Heart left ventricle (tissue), 16 donors: ENCODE data around the gene TBC1D5. TPM values are rescaled to one million over a fixed set of nuclear protein-coding genes. Genes with fewer than 3 reads are reported as not detected.
A peak's percentile ranks its signal among the peaks of the same experiment; 100 is the strongest.

Source experiments
- ATAC-seq, 4 donors: fragments of 200-7000 bp; cut with Tn5 transposase; one replicate each; pipeline ENCODE4 v1.9.1; 2020 to 2022; ENCODE audit warnings: moderate library complexity in 4 of 4, mild to moderate bottlenecking in 3 of 4, moderate number of reproducible peaks in 1 of 4
- DNase-seq, 5 donors: peaks; one replicate each; pipeline ENCODE4 v3.0.0-alpha.2; 2020
- H3K27ac ChIP-seq, 12 donors: fragments of 200-600 bp; sonication (generic) in 4 of 12; one replicate each; pipeline versions ENCODE4 v1.5.0 to v1.8.0; 2016 to 2022; ENCODE audit warnings: mild to moderate bottlenecking in 2 of 12
- H3K27me3 ChIP-seq, 9 donors: fragments of 200-600 bp; sonication (generic) in 2 of 9; one replicate each; pipeline versions ENCODE4 v1.5.1 to v1.8.0; 2016 to 2022; ENCODE audit warnings: mild to moderate bottlenecking in 3 of 9
- H3K36me3 ChIP-seq, 9 donors: fragments of 200-600 bp; sonication (generic) in 2 of 9; one replicate each; pipeline versions ENCODE4 v1.5.0 to v1.8.0; 2018 to 2022; ENCODE audit warnings: mild to moderate bottlenecking in 2 of 9
- H3K4me1 ChIP-seq, 12 donors: fragments of 200-600 bp; sonication (generic) in 4 of 12; one replicate each; pipeline versions ENCODE4 v1.5.0 to v1.8.0; 2016 to 2022; ENCODE audit warnings: mild to moderate bottlenecking in 3 of 12
- H3K4me3 ChIP-seq, 12 donors: fragments of 200-600 bp; sonication (generic) in 4 of 12; one replicate each; pipeline versions ENCODE4 v1.5.0 to v1.8.0; 2017 to 2022; ENCODE audit warnings: mild to moderate bottlenecking in 9 of 12, moderate library complexity in 4 of 12
- H3K9me3 ChIP-seq, 12 donors: fragments of 200-600 bp; sonication (generic) in 4 of 12; one replicate each; pipeline versions ENCODE4 v1.5.0 to v1.8.0; 2016 to 2022; ENCODE audit warnings: mild to moderate bottlenecking in 1 of 12
- POLR2A ChIP-seq, 2 donors: fragments of 450-650 bp; IDR thresholded peaks; one replicate each; pipeline ENCODE4 v1.6.1; 2017; ENCODE audit warnings: antibody characterized with exemption in 2 of 2, mild to moderate bottlenecking in 2 of 2, moderate library complexity in 2 of 2
- WGBS, 4 donors: extraction: QIAGEN DNeasy Blood & Tissue Kit in 2 of 4; methylation state at CpG; one replicate each; pipeline versions ENCODE4 v1.1.5 to v1.1.7; 2013 to 2018; 5-methylcytosine and 5-hydroxymethylcytosine counted together
- intact Hi-C, 10 donors: fragments of 100-400 bp; cut with DNase I; formaldehyde crosslinking; loops; one replicate each; pipeline versions ENCODE4 v1.11.1 to v1.14.2; 2022
- polyA plus RNA-seq, 2 donors: library from polyadenylated mRNA; stranded (reverse); fragments of 200-250 nt; gene quantifications; one replicate each; pipeline ENCODE4 v1.2.3, GENCODE V29; 2013
- total RNA-seq, 9 donors: library from RNA; depleted of rRNA in 2 of 9; stranded (reverse); fragments of >200 nt in 2 of 9; fragmentation: NEBNext Ultra II Directional in 3 of 9; extraction: Animal tissue kit (Norgen Biotek cat#: 25700) in 3 of 9; gene quantifications; one replicate each; pipeline versions ENCODE4 v1.1.0 to v1.2.4, GENCODE V29; 2016 to 2023
- TF ChIP-seq, protein P1 (sequence below), 12 donors: fragments of 200-600 bp; sonication (generic) in 4 of 12; IDR thresholded peaks; one replicate each; pipeline versions ENCODE4 v1.5.0 to v1.8.0; 2018 to 2022; ENCODE audit warnings: antibody characterized with exemption in 12 of 12, mild to moderate bottlenecking in 5 of 12
- donor health status: ischemic (EF 13 %, LVEDD 7.1; RV severe dilation, severe dysfunction).
- donor health status: healthy with polysubstance abuse.
- donor health status: DM: no; HTN: yes; CAD: no.
- donor health status: DM: no; HTN: no; CAD: no.
- donor health status: ischemic (EF 25% LVEDD 6.9; RV normal size, moderate dysfunction).
- donor health status: ischemic (EF 25% LVEDD 5.7; RV mildly dilated, moderate dysfunction).
- donor health status: healthy.
- donor health status: DM: yes; HTN: yes; CAD: no.
- donor health status: ischemic (EF 35%, LVEDD 5.7; RV mildly dilated, moderate dysfunction).
- donor health status: nonischemic (EF 11% LVEDD 7.7; RV severe dilation, severe dysfunction).
- donor health status: DM: yes; HTN: yes; CAD: no.
- donor health status: PGD.
- donor health status: ischemic (EF 29% LVEDD 5.4; RV normal size, mild dysfunction).
- donor health status: nonischemic (EF 23%, LVEDD 6.1; RV moderate dilation, normal function).

The TBC1D5 gene
- total and polyA plus RNA-seq, 11 donors: 5.8 to 48.3 (median 31.1) TPM

DNA sequence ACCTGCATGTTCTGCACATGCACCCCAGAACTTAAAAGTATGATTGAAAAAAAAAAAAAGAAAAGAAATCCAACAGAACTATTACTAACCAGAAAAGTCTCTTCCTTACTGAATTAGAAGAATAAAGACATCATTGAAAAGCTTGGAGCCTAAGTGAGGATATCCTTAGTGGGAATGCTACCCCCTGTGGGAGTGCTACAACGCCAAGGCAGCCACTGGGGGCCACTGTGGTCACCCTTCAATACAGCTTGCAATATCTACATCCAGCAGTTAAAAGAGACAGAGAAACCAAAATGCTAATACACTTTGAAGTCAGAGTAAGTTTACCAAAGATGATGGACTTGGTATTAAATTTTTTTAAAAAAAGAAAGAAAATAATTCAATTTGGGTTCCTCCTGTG lies 565.7 kb downstream of the TBC1D5 start:
- H3K27ac ChIP-seq: no peak overlapping the region
- DNase-seq: no peak
- no peaks in the 10 kb centered on the region for H3K27me3 ChIP-seq
- ATAC-seq: no peak
- H3K4me1 ChIP-seq: peaks cover 0 to 47% (median 21%) of the 10 kb centered on the region in 12 donors
- intact Hi-C loops: no loop called here
- H3K9me3 ChIP-seq: no peaks in the 10 kb centered on the region
- TF ChIP-seq, protein P1, sequence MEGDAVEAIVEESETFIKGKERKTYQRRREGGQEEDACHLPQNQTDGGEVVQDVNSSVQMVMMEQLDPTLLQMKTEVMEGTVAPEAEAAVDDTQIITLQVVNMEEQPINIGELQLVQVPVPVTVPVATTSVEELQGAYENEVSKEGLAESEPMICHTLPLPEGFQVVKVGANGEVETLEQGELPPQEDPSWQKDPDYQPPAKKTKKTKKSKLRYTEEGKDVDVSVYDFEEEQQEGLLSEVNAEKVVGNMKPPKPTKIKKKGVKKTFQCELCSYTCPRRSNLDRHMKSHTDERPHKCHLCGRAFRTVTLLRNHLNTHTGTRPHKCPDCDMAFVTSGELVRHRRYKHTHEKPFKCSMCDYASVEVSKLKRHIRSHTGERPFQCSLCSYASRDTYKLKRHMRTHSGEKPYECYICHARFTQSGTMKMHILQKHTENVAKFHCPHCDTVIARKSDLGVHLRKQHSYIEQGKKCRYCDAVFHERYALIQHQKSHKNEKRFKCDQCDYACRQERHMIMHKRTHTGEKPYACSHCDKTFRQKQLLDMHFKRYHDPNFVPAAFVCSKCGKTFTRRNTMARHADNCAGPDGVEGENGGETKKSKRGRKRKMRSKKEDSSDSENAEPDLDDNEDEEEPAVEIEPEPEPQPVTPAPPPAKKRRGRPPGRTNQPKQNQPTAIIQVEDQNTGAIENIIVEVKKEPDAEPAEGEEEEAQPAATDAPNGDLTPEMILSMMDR (IDR thresholded peaks at IDR 0.05): peak in 1 of 12 donors; percentile 29
- no peak for TF ChIP-seq POLR2A (IDR thresholded peaks at IDR 0.05)
- H3K36me3 ChIP-seq: no peaks in the 10 kb centered on the region
- no peak overlapping the region for H3K4me3 ChIP-seq
- 50 to 67% (median 52%) methylated on average over 1 of the region's 1 CpG for WGBS, 4 donors

DNA sequence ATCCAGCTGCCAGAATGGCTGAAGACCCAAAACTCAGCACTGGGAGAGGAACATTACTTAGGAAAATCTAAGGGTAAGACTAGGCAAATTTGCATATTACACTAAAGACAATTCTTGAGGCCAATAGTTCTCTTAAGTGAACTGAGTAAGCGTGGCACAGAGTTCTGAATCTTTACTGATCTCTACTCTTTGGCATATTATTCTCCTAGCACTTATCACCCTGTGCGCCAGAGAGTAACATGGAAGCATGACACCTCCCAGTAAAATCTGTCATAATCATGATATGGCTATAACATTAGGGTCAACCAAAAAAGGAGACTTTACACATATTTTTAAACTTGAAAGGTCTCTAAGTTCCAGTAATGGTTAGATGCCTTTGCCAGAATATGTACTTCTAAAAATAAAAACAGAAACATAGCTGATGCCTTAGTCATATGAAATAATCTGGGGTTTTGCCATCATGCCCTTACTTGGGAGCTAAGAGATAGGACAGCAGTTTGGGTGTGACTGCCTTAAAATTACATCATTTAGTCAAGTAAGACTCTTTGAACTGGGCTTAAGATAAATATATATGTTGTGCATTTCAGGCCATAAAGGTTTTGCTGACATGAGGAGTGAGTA lies 567.1 kb downstream of the TBC1D5 start:
- peak overlapping the region in 6 of 12 donors; percentile 9 to 63 (median 32) for H3K27ac ChIP-seq
- TF ChIP-seq POLR2A (IDR thresholded peaks at IDR 0.05): no peak
- TF ChIP-seq, protein P1 (IDR thresholded peaks at IDR 0.05): no peak
- DNase-seq (no peak), ATAC-seq (peak in 3 of 4 donors; percentile 47 to 71 (median 53))
- no peaks in the 10 kb centered on the region for H3K9me3 ChIP-seq
- H3K36me3 ChIP-seq: peaks cover 0 to 3% (median 0%) of the 10 kb centered on the region in 9 donors
- no peak overlapping the region for H3K4me3 ChIP-seq
- H3K4me1 ChIP-seq: peaks cover 0 to 37% (median 17%) of the 10 kb centered on the region in 12 donors
- intact Hi-C loops: no loop called here
- H3K27me3 ChIP-seq: no peaks in the 10 kb centered on the region
- WGBS, 4 donors: 65 to 84% (median 74%) methylated on average over 2 of the region's 2 CpGs

DNA sequence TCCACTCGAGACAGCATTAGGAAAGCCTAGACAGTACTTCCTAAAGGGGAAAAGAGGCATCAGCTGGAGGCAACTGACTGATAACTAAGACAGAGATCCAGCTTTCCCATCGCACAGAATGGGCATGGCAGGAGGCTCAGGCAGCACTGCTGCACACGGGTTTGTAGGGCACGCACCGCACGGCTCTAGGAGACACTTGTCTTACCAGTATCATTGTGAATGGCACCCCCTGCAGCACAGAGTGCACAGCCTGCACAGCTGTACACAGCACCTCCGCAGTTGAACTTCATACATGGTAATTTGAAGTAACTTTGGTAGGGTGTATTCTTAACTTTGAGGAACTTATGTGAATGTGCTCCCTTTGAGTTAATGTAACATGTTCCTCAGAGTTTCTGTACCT lies 576.1 kb downstream of the TBC1D5 start:
- Histone ChIP-seq H3K27ac (no peak overlapping the region), H3K4me1 (peaks cover 0 to 16% (median 4%) of the 10 kb centered on the region in 12 donors), H3K36me3 (peaks cover 0 to 64% (median 45%) of the 10 kb centered on the region in 9 donors), H3K4me3 (no peak overlapping the region), H3K27me3 (no peaks in the 10 kb centered on the region), H3K9me3 (no peaks in the 10 kb centered on the region)
- no peak for DNase-seq
- intact Hi-C loops: no loop called here
- no peak for TF ChIP-seq POLR2A (IDR thresholded peaks at IDR 0.05)
- TF ChIP-seq, protein P1 (IDR thresholded peaks at IDR 0.05): peak in 2 of 12 donors; percentile 17 to 22
- 84 to 88% (median 87%) methylated on average over 7 of the region's 7 CpGs for WGBS, 4 donors
- peak in 3 of 4 donors; percentile 51 to 67 (median 62) for ATAC-seq

DNA sequence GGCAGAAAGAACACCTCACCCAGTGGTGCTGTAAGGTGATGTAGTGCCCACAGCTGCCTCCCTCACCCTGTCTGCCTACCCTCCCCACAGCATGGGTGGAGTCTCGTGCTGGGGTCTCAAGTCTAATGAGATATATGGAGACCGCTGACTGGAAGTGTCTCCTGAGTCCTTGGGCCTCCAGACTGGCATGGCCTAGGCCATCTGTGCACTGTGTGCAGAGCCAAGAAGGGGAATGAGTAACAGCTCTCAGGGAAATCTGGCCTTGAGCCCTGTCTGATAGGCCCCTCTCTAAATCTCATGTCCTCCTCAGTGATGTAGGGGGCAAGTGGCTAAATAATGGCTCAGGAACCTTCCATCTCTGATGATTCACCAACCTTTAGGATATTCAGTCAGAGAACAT lies 580.3 kb downstream of the TBC1D5 start:
- Histone ChIP-seq H3K4me3 (no peak overlapping the region), H3K27me3 (no peaks in the 10 kb centered on the region), H3K27ac (peak overlapping the region in 6 of 12 donors; percentile 8 to 93 (median 66)), H3K4me1 (peaks cover 0 to 49% (median 15%) of the 10 kb centered on the region in 12 donors), H3K9me3 (no peaks in the 10 kb centered on the region), H3K36me3 (peaks cover 0 to 84% (median 46%) of the 10 kb centered on the region in 9 donors)
- ATAC-seq (no peak), DNase-seq (no peak)
- TF ChIP-seq POLR2A (IDR thresholded peaks at IDR 0.05): no peak
- TF ChIP-seq, protein P1 (IDR thresholded peaks at IDR 0.05): no peak
- 68 to 82% (median 80%) methylated on average over 2 of the region's 2 CpGs for WGBS, 4 donors
- intact Hi-C loops: no loop called here
